Smooth muscle cell (in vitro differentiated cells): ENCODE data around the gene FMO4. TPM values are rescaled to one million over a fixed set of nuclear protein-coding genes. Genes with fewer than 3 reads are reported as not detected.
"Not testable (repeated sequence)": the region's sequence is repeated elsewhere in the genome, so short reads cannot be mapped to it uniquely, and the experiment has no call there.

Source experiments
- DNase-seq: peaks from one replicate; lab custom pipeline; 2025; ENCODE audit not compliant: unreplicated experiment; lab: John Stamatoyannopoulos, UW
- H2AFZ ChIP-seq: fragments of 200-600 bp; sonication (generic); 2 replicates; pipeline ENCODE4 v1.6.0; 2016; ENCODE audit warnings: antibody characterized with exemption, low read depth, mild to moderate bottlenecking
- H3F3A ChIP-seq: fragments of 200-600 bp; sonication (generic); 2 replicates; pipeline ENCODE4 v1.6.0; 2017; ENCODE audit warnings: antibody characterized with exemption, low read depth
- H3K27ac ChIP-seq: fragments of 200-600 bp; sonication (generic); 2 replicates; pipeline ENCODE4 v1.5.1; 2016; ENCODE audit warnings: low read depth, mild to moderate bottlenecking
- H3K27me3 ChIP-seq: fragments of 200-600 bp; sonication (generic); 2 replicates; pipeline ENCODE4 v1.6.1; 2016; ENCODE audit warnings: low read depth, mild to moderate bottlenecking
- H3K36me3 ChIP-seq: fragments of 200-600 bp; sonication (generic); 2 replicates; pipeline ENCODE4 v1.5.1; 2016; ENCODE audit warnings: low read depth
- H3K4me1 ChIP-seq: fragments of 200-600 bp; sonication (generic); 2 replicates; pipeline ENCODE4 v1.5.1; 2016; ENCODE audit warnings: low read depth
- H3K4me2 ChIP-seq: fragments of 200-600 bp; sonication (generic); 2 replicates; pipeline ENCODE4 v1.6.0; 2016; ENCODE audit warnings: mild to moderate bottlenecking
- H3K4me3 ChIP-seq: fragments of 200-600 bp; sonication (generic); 2 replicates; pipeline ENCODE4 v1.5.1; 2016; ENCODE audit warnings: mild to moderate bottlenecking
- H3K79me2 ChIP-seq: fragments of 200-600 bp; sonication (generic); 2 replicates; pipeline ENCODE4 v1.6.0; 2016; ENCODE audit warnings: low read depth, mild to moderate bottlenecking
- H3K9ac ChIP-seq: fragments of 200-600 bp; sonication (generic); 2 replicates; pipeline ENCODE4 v1.6.0; 2016; ENCODE audit warnings: low read depth
- H3K9me3 ChIP-seq: fragments of 200-600 bp; sonication (generic); replicated peaks from 2 replicates; pipeline ENCODE4 v1.5.1; 2016; ENCODE audit warnings: low read depth
- H4K20me1 ChIP-seq: fragments of 200-600 bp; sonication (generic); 2 replicates; pipeline ENCODE4 v1.6.0; 2016; ENCODE audit warnings: low read depth
- WGBS: methylation state at CpG from one replicate; pipeline ENCODE4 v1.1.7; 2016; ENCODE audit warnings: low lambda C conversion rate; 5-methylcytosine and 5-hydroxymethylcytosine counted together
- polyA plus RNA-seq: library from polyadenylated mRNA; unstranded; fragments of >200 nt; fragmentation: Nextera tagmentation; extraction: Ambion mirVana; gene quantifications from 2 replicates; pipeline ENCODE4 v1.2.1, GENCODE V29; 2016
- total RNA-seq: library from RNA; depleted of rRNA; stranded (reverse); fragments of >200 nt; gene quantifications from 2 replicates; pipeline ENCODE4 v1.2.3, GENCODE V29; 2014
- TF ChIP-seq, protein P1 (sequence below): fragments of 200-600 bp; sonication (generic); IDR thresholded peaks from 2 replicates; pipeline ENCODE4 v1.5.1; 2017; ENCODE audit warnings: borderline replicate concordance, mild to moderate bottlenecking, antibody characterized with exemption; ENCODE audit not compliant: insufficient read depth, poor library complexity, severe bottlenecking

FMO4 gene
- total and polyA plus RNA-seq, 2 experiments from 2014 or later: 2.0 TPM

DNA sequence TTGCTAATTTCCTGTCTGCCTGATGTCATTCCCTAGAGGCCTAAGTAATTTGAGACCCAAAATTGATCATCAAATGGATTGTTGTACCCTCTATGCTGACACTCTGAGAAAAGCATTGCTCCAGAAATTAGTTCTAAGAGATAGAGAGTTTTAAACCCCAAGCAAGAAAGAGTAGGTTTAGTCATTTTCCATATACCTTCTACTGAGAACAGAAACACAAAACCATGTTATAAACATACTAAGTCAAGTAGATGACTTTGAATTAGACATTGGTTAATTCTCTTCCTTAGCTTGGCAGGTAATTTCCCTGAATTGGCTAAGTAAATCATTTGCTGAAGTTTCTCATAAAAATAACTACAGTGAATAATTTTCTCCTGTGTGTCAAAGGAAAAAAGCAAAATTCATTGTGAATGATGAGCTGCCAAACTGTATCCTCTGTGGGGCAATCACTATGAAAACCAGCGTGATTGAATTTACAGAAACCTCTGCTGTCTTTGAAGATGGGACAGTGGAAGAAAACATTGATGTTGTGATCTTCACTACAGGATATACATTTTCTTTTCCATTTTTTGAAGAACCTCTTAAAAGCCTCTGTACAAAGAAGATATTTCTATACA is 20.1 kb downstream of the FMO4 start:
- Histone ChIP-seq H3K9ac (no peak overlapping the region), H3F3A (no peaks in the 10 kb centered on the region), H3K4me2 (no peak overlapping the region), H3K4me1 (no peaks in the 10 kb centered on the region), H4K20me1 (no peaks in the 10 kb centered on the region), H3K4me3 (no peak overlapping the region), H2AFZ (no peak overlapping the region), H3K36me3 (no peaks in the 10 kb centered on the region), H3K27me3 (no peaks in the 10 kb centered on the region), H3K79me2 (no peaks in the 10 kb centered on the region), H3K27ac (no peak overlapping the region), H3K9me3 (no peaks in the 10 kb centered on the region)
- TF ChIP-seq, protein P1, sequence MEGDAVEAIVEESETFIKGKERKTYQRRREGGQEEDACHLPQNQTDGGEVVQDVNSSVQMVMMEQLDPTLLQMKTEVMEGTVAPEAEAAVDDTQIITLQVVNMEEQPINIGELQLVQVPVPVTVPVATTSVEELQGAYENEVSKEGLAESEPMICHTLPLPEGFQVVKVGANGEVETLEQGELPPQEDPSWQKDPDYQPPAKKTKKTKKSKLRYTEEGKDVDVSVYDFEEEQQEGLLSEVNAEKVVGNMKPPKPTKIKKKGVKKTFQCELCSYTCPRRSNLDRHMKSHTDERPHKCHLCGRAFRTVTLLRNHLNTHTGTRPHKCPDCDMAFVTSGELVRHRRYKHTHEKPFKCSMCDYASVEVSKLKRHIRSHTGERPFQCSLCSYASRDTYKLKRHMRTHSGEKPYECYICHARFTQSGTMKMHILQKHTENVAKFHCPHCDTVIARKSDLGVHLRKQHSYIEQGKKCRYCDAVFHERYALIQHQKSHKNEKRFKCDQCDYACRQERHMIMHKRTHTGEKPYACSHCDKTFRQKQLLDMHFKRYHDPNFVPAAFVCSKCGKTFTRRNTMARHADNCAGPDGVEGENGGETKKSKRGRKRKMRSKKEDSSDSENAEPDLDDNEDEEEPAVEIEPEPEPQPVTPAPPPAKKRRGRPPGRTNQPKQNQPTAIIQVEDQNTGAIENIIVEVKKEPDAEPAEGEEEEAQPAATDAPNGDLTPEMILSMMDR: no peak
- WGBS: 93% methylated on average over 1 of the region's 1 CpG
- no peak for DNase-seq

DNA sequence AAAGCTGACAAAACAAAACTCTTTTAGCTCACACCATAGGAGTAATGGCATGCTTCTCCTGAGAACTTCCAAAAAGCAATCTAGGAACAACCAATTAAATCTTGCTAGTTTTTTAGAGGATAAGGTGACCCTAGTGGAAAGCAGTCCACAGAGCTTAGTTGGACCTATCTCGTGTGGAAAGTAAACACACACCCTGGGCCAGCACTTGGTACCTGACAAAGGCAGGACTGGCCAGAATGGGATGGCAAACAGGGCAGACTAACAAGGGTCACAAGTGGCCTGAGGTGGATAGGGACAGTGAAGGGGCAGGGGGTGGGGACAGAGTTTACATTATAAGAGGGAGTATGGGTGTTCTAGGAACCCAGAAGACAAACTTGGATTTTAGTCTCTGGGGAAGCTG is 22.0 kb downstream of the FMO4 start:
- DNase-seq: no peak
- H3K4me1 ChIP-seq: no peaks in the 10 kb centered on the region
- no peak overlapping the region for H3K4me3 ChIP-seq
- no peaks in the 10 kb centered on the region for H3K9me3 ChIP-seq
- TF ChIP-seq, protein P1: no peak
- H3K4me2 ChIP-seq: no peak overlapping the region
- no peaks in the 10 kb centered on the region for H3K36me3 ChIP-seq
- H3K27ac ChIP-seq: no peak overlapping the region
- no peaks in the 10 kb centered on the region for H3K27me3 ChIP-seq
- no peak overlapping the region for H3K9ac ChIP-seq
- 83% methylated on average over 1 of the region's 1 CpG for WGBS
- H4K20me1 ChIP-seq: no peaks in the 10 kb centered on the region
- H2AFZ ChIP-seq: no peak overlapping the region
- H3F3A ChIP-seq: no peaks in the 10 kb centered on the region
- no peaks in the 10 kb centered on the region for H3K79me2 ChIP-seq

DNA sequence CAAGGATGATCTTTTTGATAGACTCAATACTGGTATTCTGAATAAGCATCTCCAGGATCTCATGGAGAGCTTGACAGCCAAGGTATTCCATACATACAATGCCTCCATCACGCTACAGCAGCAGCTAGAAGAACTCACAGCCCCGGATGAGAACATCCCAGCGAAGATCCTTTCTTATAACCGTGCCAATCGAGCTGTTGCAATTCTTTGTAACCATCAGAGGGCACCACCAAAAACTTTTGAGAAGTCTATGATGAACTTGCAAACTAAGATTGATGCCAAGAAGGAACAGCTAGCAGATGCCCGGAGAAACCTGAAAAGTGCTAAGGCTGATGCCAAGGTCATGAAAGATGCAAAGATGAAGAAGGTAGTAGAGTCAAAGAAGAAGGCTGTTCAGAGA is 25.4 kb downstream of the FMO4 start:
- H3K9ac ChIP-seq, DNase-seq, H3K4me1 ChIP-seq, H3K4me2 ChIP-seq, H3K9me3 ChIP-seq, H3K79me2 ChIP-seq, H3K4me3 ChIP-seq, H3K36me3 ChIP-seq, H2AFZ ChIP-seq, H3F3A ChIP-seq, H4K20me1 ChIP-seq, H3K27me3 ChIP-seq, H3K27ac ChIP-seq: not testable (repeated sequence)
- 89% methylated on average over 6 of the region's 6 CpGs for WGBS

DNA sequence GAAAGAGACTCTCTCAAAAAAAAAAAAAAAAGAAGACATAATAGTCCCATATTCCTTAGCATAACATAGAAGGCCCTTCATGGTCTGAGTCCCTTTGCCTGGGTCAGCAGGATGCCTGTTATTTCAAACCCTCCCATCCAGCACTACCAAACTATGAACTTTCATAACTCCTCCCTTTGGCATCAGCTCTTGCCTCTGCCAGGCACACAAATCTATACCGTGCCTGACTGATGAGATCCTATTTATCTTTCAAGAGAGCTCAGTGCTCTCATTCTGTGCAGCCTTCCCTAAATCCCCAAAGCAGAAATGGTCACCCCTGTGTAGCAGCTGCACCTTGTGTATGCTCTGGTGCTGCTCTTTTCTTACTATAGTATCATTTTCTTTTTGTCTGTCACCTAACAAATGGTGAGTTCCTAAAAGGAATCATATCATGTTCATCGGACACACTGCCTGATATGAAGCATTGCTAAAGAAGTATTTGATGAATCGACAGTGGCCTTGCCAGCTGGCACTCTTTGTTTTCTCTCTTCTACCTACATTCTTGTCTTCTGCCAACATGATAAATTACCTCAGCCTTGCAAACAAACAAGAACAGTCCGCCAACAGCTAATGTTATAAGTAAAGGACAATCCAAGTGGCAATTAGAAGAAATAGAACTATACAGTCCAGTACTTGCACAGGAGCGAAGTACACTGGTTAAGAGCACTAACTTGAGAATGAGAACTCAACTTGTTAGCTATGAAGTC is 29.9 kb downstream of the FMO4 start:
- Histone ChIP-seq H3K9ac (no peak overlapping the region), H3K79me2 (no peaks in the 10 kb centered on the region), H2AFZ (no peak overlapping the region), H3K9me3 (no peaks in the 10 kb centered on the region), H3K4me1 (no peaks in the 10 kb centered on the region), H3K4me2 (no peak overlapping the region), H3K27ac (no peak overlapping the region), H3K4me3 (no peak overlapping the region), H4K20me1 (no peaks in the 10 kb centered on the region), H3F3A (no peaks in the 10 kb centered on the region), H3K27me3 (no peaks in the 10 kb centered on the region), H3K36me3 (no peaks in the 10 kb centered on the region)
- no peak for DNase-seq
- WGBS: 91% methylated on average over 5 of the region's 5 CpGs
- TF ChIP-seq, protein P1: no peak
